Neural progenitor cell (in vitro differentiated cells): ENCODE results near the gene CDH23. TPM values are rescaled to one million over a fixed set of nuclear protein-coding genes. Genes with fewer than 3 reads are reported as not detected.

Experiments used
- DNase-seq: peaks from one replicate; pipeline ENCODE4 v3.0.0-alpha.2; 2016; ENCODE audit warnings: low spot score
- H2AFZ ChIP-seq: fragments of 200-600 bp; sonication (generic); replicated peaks from 2 replicates; pipeline ENCODE4 v1.6.1; 2016; ENCODE audit warnings: antibody characterized with exemption
- H3F3A ChIP-seq: fragments of 200-600 bp; sonication (generic); 2 replicates; pipeline ENCODE4 v1.6.1; 2016; ENCODE audit warnings: antibody characterized with exemption, low read depth
- H3K27ac ChIP-seq: fragments of 200-600 bp; sonication (generic); 2 replicates; pipeline ENCODE4 v1.5.1; 2016; ENCODE audit warnings: mild to moderate bottlenecking
- H3K27me3 ChIP-seq: fragments of 200-600 bp; sonication (generic); 2 replicates; pipeline ENCODE4 v1.6.1; 2016; ENCODE audit warnings: mild to moderate bottlenecking, moderate library complexity
- H3K36me3 ChIP-seq: fragments of 200-600 bp; sonication (generic); 2 replicates; pipeline ENCODE4 v1.5.1; 2016
- H3K4me1 ChIP-seq: fragments of 200-600 bp; sonication (generic); 2 replicates; pipeline ENCODE4 v1.6.1; 2016; ENCODE audit warnings: mixed run types
- H3K4me2 ChIP-seq: fragments of 200-600 bp; sonication (generic); 2 replicates; pipeline ENCODE4 v1.6.1; 2016
- H3K4me3 ChIP-seq: fragments of 200-600 bp; sonication (generic); 2 replicates; pipeline ENCODE4 v1.5.1; 2016
- H3K79me2 ChIP-seq: fragments of 200-600 bp; sonication (generic); 2 replicates; pipeline ENCODE4 v1.6.1; 2016; ENCODE audit warnings: low read depth
- H3K9ac ChIP-seq: fragments of 200-600 bp; sonication (generic); 2 replicates; pipeline ENCODE4 v1.6.1; 2016
- H3K9me3 ChIP-seq: fragments of 200-600 bp; sonication (generic); 2 replicates; pipeline ENCODE4 v1.5.1; 2016; ENCODE audit warnings: low read depth
- H4K20me1 ChIP-seq: fragments of 200-600 bp; sonication (generic); 2 replicates; pipeline ENCODE4 v1.6.1; 2016; ENCODE audit warnings: low read depth
- H3K27ac Mint-ChIP-seq: 3 replicates; pipeline ENCODE4 v1.8.0; 2021; ENCODE audit warnings: mixed read lengths
- H3K27me3 Mint-ChIP-seq: 2 replicates; pipeline ENCODE4 v1.8.0; 2022; ENCODE audit warnings: low read depth, mild to moderate bottlenecking, inconsistent platforms, moderate library complexity, mixed read lengths; ENCODE audit not compliant: insufficient read depth
- H3K36me3 Mint-ChIP-seq: 3 replicates; pipeline ENCODE4 v1.8.0; 2021; ENCODE audit warnings: mixed read lengths
- H3K4me1 Mint-ChIP-seq: 3 replicates; pipeline ENCODE4 v1.8.0; 2021; ENCODE audit warnings: mixed read lengths
- H3K4me3 Mint-ChIP-seq: 3 replicates; pipeline ENCODE4 v1.8.0; 2021; ENCODE audit warnings: mild to moderate bottlenecking, moderate library complexity, mixed read lengths
- H3K9me3 Mint-ChIP-seq: 3 replicates; pipeline ENCODE4 v1.8.0; 2020; ENCODE audit warnings: mixed read lengths
- EZH2 ChIP-seq: fragments of 200-600 bp; sonication (generic); IDR thresholded peaks from 2 replicates; pipeline ENCODE4 v1.6.1; 2017; ENCODE audit warnings: antibody characterized with exemption, mild to moderate bottlenecking, moderate library complexity
- EZH2phosphoT487 ChIP-seq: fragments of 200-600 bp; sonication (generic); IDR thresholded peaks from 2 replicates; pipeline ENCODE4 v1.6.1; 2017; ENCODE audit warnings: antibody characterized with exemption
- total RNA-seq: library from RNA; depleted of rRNA; stranded (reverse); fragments of >200 nt; gene quantifications from 2 replicates; pipeline ENCODE4 v1.2.3, GENCODE V29; 2015; ENCODE audit warnings: low replicate concordance
- TF ChIP-seq, protein P1 (sequence below): fragments of 200-600 bp; sonication (generic); IDR thresholded peaks from 2 replicates; pipeline ENCODE4 v1.5.1; 2017; ENCODE audit warnings: antibody characterized with exemption, mild to moderate bottlenecking

CDH23 gene
- total RNA-seq, 1 donor from 2014 or later = 5.9 TPM

DNA sequence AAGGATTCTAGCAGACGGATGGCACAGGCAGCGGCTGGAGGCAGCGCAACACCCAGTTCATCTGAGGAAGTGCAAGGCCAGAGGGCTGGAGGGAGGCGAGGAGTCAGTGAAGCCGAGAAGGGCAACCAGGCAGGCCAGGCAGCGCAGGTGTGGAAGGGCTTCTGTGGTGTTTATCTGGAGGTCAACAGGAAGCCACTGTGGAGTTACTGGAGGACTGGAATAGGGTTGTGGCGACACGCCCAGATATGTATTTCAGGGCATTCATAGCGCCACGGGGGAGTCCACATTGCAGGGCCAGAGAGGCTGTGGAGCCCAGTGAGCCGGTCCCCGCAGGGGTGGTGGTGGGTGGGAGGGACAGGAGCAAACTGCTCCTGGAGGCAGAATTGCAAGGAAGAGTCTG lies 150.6 kb downstream of the CDH23 start:
- Mint-ChIP-seq H3K27me3 (peaks cover 2% of the 10 kb centered on the region), H3K4me1 (peaks cover 37% of the 10 kb centered on the region), H3K9me3 (no peaks in the 10 kb centered on the region), H3K4me3 (no peak overlapping the region), H3K36me3 (no peaks in the 10 kb centered on the region), H3K27ac (no peak overlapping the region)
- DNase-seq = no peak
- Histone ChIP-seq H3K9ac (no peak overlapping the region), H3K27ac (no peak overlapping the region), H3F3A (peaks cover 11% of the 10 kb centered on the region), H3K27me3 (no peaks in the 10 kb centered on the region), H3K9me3 (no peaks in the 10 kb centered on the region), H3K4me3 (no peak overlapping the region), H3K4me2 (no peak overlapping the region), H3K4me1 (peaks cover 38% of the 10 kb centered on the region), H2AFZ (no peak overlapping the region), H3K36me3 (no peaks in the 10 kb centered on the region), H4K20me1 (no peaks in the 10 kb centered on the region), H3K79me2 (no peaks in the 10 kb centered on the region)
- no peak for TF ChIP-seq EZH2phosphoT487
- TF ChIP-seq, protein P1, sequence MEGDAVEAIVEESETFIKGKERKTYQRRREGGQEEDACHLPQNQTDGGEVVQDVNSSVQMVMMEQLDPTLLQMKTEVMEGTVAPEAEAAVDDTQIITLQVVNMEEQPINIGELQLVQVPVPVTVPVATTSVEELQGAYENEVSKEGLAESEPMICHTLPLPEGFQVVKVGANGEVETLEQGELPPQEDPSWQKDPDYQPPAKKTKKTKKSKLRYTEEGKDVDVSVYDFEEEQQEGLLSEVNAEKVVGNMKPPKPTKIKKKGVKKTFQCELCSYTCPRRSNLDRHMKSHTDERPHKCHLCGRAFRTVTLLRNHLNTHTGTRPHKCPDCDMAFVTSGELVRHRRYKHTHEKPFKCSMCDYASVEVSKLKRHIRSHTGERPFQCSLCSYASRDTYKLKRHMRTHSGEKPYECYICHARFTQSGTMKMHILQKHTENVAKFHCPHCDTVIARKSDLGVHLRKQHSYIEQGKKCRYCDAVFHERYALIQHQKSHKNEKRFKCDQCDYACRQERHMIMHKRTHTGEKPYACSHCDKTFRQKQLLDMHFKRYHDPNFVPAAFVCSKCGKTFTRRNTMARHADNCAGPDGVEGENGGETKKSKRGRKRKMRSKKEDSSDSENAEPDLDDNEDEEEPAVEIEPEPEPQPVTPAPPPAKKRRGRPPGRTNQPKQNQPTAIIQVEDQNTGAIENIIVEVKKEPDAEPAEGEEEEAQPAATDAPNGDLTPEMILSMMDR = no peak

DNA sequence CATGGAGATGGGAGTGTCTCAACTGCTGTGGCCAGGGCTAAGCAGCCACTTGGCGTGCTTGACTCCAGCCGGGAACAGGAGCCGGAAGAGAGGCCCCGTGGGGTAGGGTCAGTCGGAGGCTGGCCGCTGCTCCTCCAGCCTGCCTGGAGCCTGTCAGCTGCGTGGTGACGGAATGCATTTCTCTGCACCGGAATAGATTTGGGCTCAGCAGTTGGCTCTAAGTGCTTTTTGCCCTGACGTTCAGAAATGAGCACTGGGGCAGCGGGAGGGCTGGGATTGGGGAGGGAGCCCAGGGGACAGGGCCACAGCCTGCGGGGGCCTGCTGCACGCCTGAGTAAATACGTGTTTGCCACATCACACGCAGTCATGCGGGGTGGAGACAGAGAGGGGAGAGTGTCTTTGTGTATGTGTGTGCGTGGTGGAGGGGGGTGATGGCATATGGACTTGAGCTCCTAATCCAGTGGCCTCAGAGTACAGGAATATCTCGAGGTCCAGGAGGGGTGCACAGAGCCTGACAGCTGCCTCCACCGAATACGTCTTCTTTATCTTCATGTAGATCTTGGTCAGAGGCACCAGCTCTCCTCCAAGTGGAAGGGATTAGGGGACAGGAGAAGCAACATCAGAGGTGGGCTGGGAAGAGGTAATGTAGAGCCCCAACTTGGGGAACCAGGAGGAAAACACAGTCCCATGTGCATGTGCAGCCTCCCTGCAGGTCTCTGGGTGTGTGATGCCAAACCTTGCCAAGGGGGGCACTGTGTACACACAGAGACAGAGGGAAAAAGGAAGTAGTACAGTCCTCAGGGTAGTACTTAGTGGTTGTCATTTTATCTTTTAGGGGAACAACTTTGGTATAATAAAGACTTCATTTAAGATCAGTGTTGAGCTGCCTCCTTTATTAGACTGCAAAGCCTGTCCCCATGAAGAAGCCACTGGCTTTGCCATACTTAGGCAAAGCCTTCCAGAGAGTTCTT lies 151.4 kb downstream of the CDH23 start:
- Mint-ChIP-seq H3K27me3 (peaks cover 2% of the 10 kb centered on the region), H3K4me3 (no peak overlapping the region), H3K9me3 (no peaks in the 10 kb centered on the region), H3K4me1 (peaks cover 37% of the 10 kb centered on the region), H3K27ac (no peak overlapping the region), H3K36me3 (no peaks in the 10 kb centered on the region)
- no peaks in the 10 kb centered on the region for H3K9me3 ChIP-seq
- H2AFZ ChIP-seq = peak overlapping the region; percentile 15
- H3K27me3 ChIP-seq = no peaks in the 10 kb centered on the region
- H3F3A ChIP-seq = peaks cover 11% of the 10 kb centered on the region
- TF ChIP-seq, protein P1 = peak; percentile 72
- TF ChIP-seq EZH2phosphoT487 = no peak
- H3K4me3 ChIP-seq = no peak overlapping the region
- H3K4me2 ChIP-seq = no peak overlapping the region
- H3K4me1 ChIP-seq = peaks cover 35% of the 10 kb centered on the region
- H4K20me1 ChIP-seq = no peaks in the 10 kb centered on the region
- H3K27ac ChIP-seq = no peak overlapping the region
- peak; percentile 65 for DNase-seq
- no peak overlapping the region for H3K9ac ChIP-seq
- H3K79me2 ChIP-seq = no peaks in the 10 kb centered on the region
- no peaks in the 10 kb centered on the region for H3K36me3 ChIP-seq

DNA sequence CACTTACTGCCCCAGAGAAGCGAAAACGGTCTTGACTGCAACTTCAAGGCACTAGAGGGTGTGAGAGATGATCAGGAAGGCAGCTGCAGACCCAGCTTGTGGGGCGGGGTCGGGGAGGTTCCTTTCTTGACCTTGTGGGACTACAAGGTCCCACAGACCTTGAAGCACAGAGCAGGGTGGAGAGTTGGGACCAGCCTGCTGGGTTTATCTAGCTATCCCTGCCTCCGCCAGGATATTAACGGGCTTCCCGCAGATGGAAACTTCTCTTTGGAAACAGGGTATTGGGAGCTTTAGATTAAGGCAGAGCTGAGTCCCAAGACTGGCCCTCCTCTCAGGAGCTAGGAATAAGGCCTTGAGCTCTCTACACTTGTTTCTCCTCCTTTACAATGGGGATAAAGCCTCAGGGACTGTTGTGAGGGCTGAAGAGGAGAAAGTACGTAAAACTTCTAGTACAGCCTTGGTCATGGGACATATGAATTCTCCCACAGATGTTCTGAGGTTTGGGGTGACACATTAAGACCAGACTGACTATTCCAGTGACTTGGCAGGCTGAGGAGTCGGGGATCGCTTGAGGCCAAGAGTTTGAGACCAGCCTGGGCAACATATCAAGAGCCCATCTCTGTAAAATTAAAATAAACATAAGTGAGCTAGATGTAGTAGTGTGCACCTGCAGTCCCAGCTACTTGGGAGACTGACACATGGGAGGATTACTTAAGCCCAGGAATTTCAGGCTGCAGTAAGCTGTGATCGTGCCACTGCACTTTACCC lies 153.2 kb downstream of the CDH23 start:
- Histone ChIP-seq H3K4me1 (peaks cover 25% of the 10 kb centered on the region), H4K20me1 (no peaks in the 10 kb centered on the region), H3K27me3 (no peaks in the 10 kb centered on the region), H2AFZ (no peak overlapping the region), H3F3A (peaks cover 5% of the 10 kb centered on the region), H3K36me3 (no peaks in the 10 kb centered on the region), H3K9me3 (no peaks in the 10 kb centered on the region), H3K4me3 (no peak overlapping the region), H3K9ac (no peak overlapping the region), H3K27ac (no peak overlapping the region), H3K4me2 (no peak overlapping the region), H3K79me2 (no peaks in the 10 kb centered on the region)
- TF ChIP-seq EZH2 (no peak), EZH2phosphoT487 (no peak)
- TF ChIP-seq, protein P1 = no peak
- no peak overlapping the region for H3K4me3 Mint-ChIP-seq
- peak overlapping the region; percentile 74 for H3K27ac Mint-ChIP-seq
- peaks cover 30% of the 10 kb centered on the region for H3K4me1 Mint-ChIP-seq
- no peak for DNase-seq
- no peaks in the 10 kb centered on the region for H3K9me3 Mint-ChIP-seq
- no peaks in the 10 kb centered on the region for H3K36me3 Mint-ChIP-seq
- peaks cover 6% of the 10 kb centered on the region for H3K27me3 Mint-ChIP-seq
